Measurements from ENCODE around the gene PRKCZ.

GRCh38 chr1:2098839-2099785, 48.9 kb downstream of the PRKCZ start:
- TF ChIP-seq CTCF (IDR thresholded peaks at IDR 0.05) (no peak), POLR2A (IDR thresholded peaks at IDR 0.05; ENCODE audit: low read depth) (no peak), EP300 (IDR thresholded peaks at IDR 0.05) (no peak)

Measured in esophagus muscularis mucosa (tissue), 4 donors.